ENCODE results near the gene TMEM163.

Gene TMEM163

GRCh38 chr2:134640494-134640893 lies 78.3 kb downstream of the TMEM163 start:
- POLR2A ChIA-PET, result no interaction called here
- CTCF ChIA-PET, result interaction anchor here (0.6 to 1.0 kb wide), 2 partner anchors 9 to 254 kb away, joined by 3 read pairs; no protein-coding TSS in a partner anchor
- TF ChIP-seq SETDB1 (IDR thresholded peaks at IDR 0.05; ENCODE audit: insufficient read length, low read length), result no peak
- TF ChIP-seq ATF2 (tag by site-specific recombination; IDR thresholded peaks at IDR 0.05; ENCODE audit: low read depth), result no peak
- no peak for TF ChIP-seq ZNF211 (tag by site-specific recombination; IDR thresholded peaks at IDR 0.05; ENCODE audit: low read depth)
- TF ChIP-seq ZNF510 (tag by site-specific recombination; IDR thresholded peaks at IDR 0.05; ENCODE audit: insufficient replicate concordance), result no peak
- TF ChIP-seq ZNF335 (tag by site-specific recombination; conservative IDR thresholded peaks at IDR 0.05), result no peak
- TF ChIP-seq TCF7L2 (IDR thresholded peaks at IDR 0.05; ENCODE audit: borderline replicate concordance, low read depth, low read length), result no peak
- TF ChIP-seq ZBTB1 (tag by site-specific recombination; IDR thresholded peaks at IDR 0.05), result no peak
- TF ChIP-seq ZNF768 (tag by site-specific recombination; IDR thresholded peaks at IDR 0.05), result no peak
- TF ChIP-seq ZNF549 (tag by site-specific recombination; IDR thresholded peaks at IDR 0.05), result no peak
- TF ChIP-seq ZNF677 (tag by site-specific recombination; IDR thresholded peaks at IDR 0.05), result no peak
- no peak for TF ChIP-seq ZSCAN18 (tag by site-specific recombination; IDR thresholded peaks at IDR 0.05)
- no peak for TF ChIP-seq ZSCAN5A (tag by site-specific recombination; IDR thresholded peaks at IDR 0.05)
- no peak for TF ChIP-seq KLF8 (tag by site-specific recombination; IDR thresholded peaks at IDR 0.05)
- TF ChIP-seq ZBTB48 (tag by site-specific recombination; IDR thresholded peaks at IDR 0.05), result no peak
- TF ChIP-seq OVOL3 (tag by site-specific recombination; IDR thresholded peaks at IDR 0.05), result no peak
- no peak for TF ChIP-seq ZNF785 (tag by site-specific recombination; IDR thresholded peaks at IDR 0.05)
- Histone ChIP-seq H3K4me3 (ENCODE audit: low read depth, low read length) (no peak overlapping the region), H3K36me3 (ENCODE audit: control insufficient read depth in 2 of 2, insufficient read depth in 1 of 2, low read length in 2 of 2) (no peaks in the 10 kb centered on the region), H3K4me1 (ENCODE audit: control insufficient read depth, insufficient read depth, low read length) (no peaks in the 10 kb centered on the region), H3K9me3 (ENCODE audit: control insufficient read depth, insufficient read depth, low read depth, low read length) (no peaks in the 10 kb centered on the region), H3K27ac (ENCODE audit: extremely low read depth, low read depth, low read length) (no peak overlapping the region)

- no peak overlapping the region for H3K4me3 ChIP-seq (ENCODE audit: low read depth, low read length)
- no peaks in the 10 kb centered on the region for H3K9me3 ChIP-seq (ENCODE audit: control insufficient read depth, insufficient read depth, low read depth, low read length)
- POLR2A ChIA-PET, result no interaction called here
- no peak overlapping the region for H3K27ac ChIP-seq (ENCODE audit: extremely low read depth, low read depth, low read length)
- no peaks in the 10 kb centered on the region for H3K36me3 ChIP-seq (ENCODE audit: control insufficient read depth in 2 of 2, insufficient read depth in 1 of 2, low read length in 2 of 2)
- TF ChIP-seq ZNF155 (tag by site-specific recombination; IDR thresholded peaks at IDR 0.05), result no peak
- CTCF ChIA-PET, result interaction anchor here (0.5 kb wide), 1 partner anchor 147 kb away, joined by 3 read pairs; no protein-coding TSS in a partner anchor
- no peaks in the 10 kb centered on the region for H3K4me1 ChIP-seq (ENCODE audit: control insufficient read depth, insufficient read depth, low read length)
Observed at GRCh38 chr2:134639265-134639664, 79.5 kb downstream of the TMEM163 start.

- H3K27ac ChIP-seq (ENCODE audit: extremely low read depth, low read depth, low read length), result no peak overlapping the region
- H3K4me3 ChIP-seq (ENCODE audit: low read depth, low read length), result no peak overlapping the region
- no peaks in the 10 kb centered on the region for H3K9me3 ChIP-seq (ENCODE audit: control insufficient read depth, insufficient read depth, low read depth, low read length)
- POLR2A ChIA-PET, result no interaction called here
- no peaks in the 10 kb centered on the region for H3K4me1 ChIP-seq (ENCODE audit: control insufficient read depth, insufficient read depth, low read length)
- H3K36me3 ChIP-seq (ENCODE audit: control insufficient read depth in 2 of 2, insufficient read depth in 1 of 2, low read length in 2 of 2), result no peaks in the 10 kb centered on the region
- CTCF ChIA-PET, result no interaction called here
- TF ChIP-seq CTCF (tag by site-specific recombination; IDR thresholded peaks at IDR 0.05), result no peak
- TF ChIP-seq ZNF701 (tag by site-specific recombination; IDR thresholded peaks at IDR 0.05), result no peak
- no peak for TF ChIP-seq KLF8 (tag by site-specific recombination; IDR thresholded peaks at IDR 0.05)
- TF ChIP-seq ZNF175 (tag by site-specific recombination; IDR thresholded peaks at IDR 0.05), result no peak
- TF ChIP-seq ZBTB10 (tag by site-specific recombination; IDR thresholded peaks at IDR 0.05), result no peak
- TF ChIP-seq KLF9 (tag by site-specific recombination; IDR thresholded peaks at IDR 0.05; ENCODE audit: low read depth), result no peak
- no peak for TF ChIP-seq ZNF529 (tag by site-specific recombination; IDR thresholded peaks at IDR 0.05; ENCODE audit: insufficient replicate concordance)
- no peak for TF ChIP-seq ZNF549 (tag by site-specific recombination; IDR thresholded peaks at IDR 0.05)
- TF ChIP-seq ZNF843 (tag by site-specific recombination; IDR thresholded peaks at IDR 0.05), result no peak
Observed at GRCh38 chr2:134636714-134637113, 82.1 kb downstream of the TMEM163 start.
